ENCODE measurements around the gene BORCS8.
"Not testable (repeated sequence)": the region's sequence is repeated elsewhere in the genome, so short reads cannot be mapped to it uniquely, and the experiment has no call there.

Gene BORCS8

GRCh38 chr19:19185853-19186740 is 5.9 kb downstream of the BORCS8 start:
- Histone ChIP-seq H4K20me1 (peaks cover 31% of the 10 kb centered on the region), H3K27ac (no peak overlapping the region), H3K4me2 (peak overlapping the region; percentile 3; the same call in 1 of the 2 replicates), H3K9me3 (peaks cover 6% of the 10 kb centered on the region; the same call in 1 of the 2 replicates), H3K36me3 (peaks cover 75% of the 10 kb centered on the region), H3K27me3 (no peaks in the 10 kb centered on the region), H3K9ac (0 out of 2 replicates have a peak overlapping the region, but pooled peaks have one; percentile 10), H3K4me1 (peaks cover 64% of the 10 kb centered on the region), H3K4me3 (no peak overlapping the region)
- no peak for TF ChIP-seq Cebpa-rat (IDR thresholded peaks at IDR 0.05)

GRCh38 chr19:19181488-19181998 is 10.4 kb downstream of the BORCS8 start:
- Histone ChIP-seq H3K4me2 (no peak overlapping the region), H3K9ac (no peak overlapping the region), H3K9me3 (peaks cover 1% of the 10 kb centered on the region; the same call in 1 of the 2 replicates), H3K36me3 (peaks cover 79% of the 10 kb centered on the region), H3K4me3 (no peak overlapping the region), H3K4me1 (peaks cover 30% of the 10 kb centered on the region), H3K27me3 (no peaks in the 10 kb centered on the region), H4K20me1 (0 out of 2 replicates have a peak, but pooled peaks cover 5% of the 10 kb centered on the region), H3K27ac (no peak overlapping the region)
- no peak for TF ChIP-seq Cebpa-rat (IDR thresholded peaks at IDR 0.05)

- Histone ChIP-seq H3K4me2 (no peak overlapping the region), H3K27me3 (no peaks in the 10 kb centered on the region), H3K9me3 (no peaks in the 10 kb centered on the region), H3K4me1 (peaks cover 13% of the 10 kb centered on the region), H3K9ac (no peak overlapping the region), H3K27ac (no peak overlapping the region), H3K4me3 (no peak overlapping the region), H4K20me1 (0 out of 2 replicates have a peak, but pooled peaks cover 2% of the 10 kb centered on the region), H3K36me3 (peaks cover 72% of the 10 kb centered on the region)
- no peak for TF ChIP-seq Cebpa-rat (IDR thresholded peaks at IDR 0.05)
Measured at GRCh38 chr19:19179548-19180441, 12.2 kb downstream of the BORCS8 start.

- no peak for TF ChIP-seq Cebpa-rat (IDR thresholded peaks at IDR 0.05)
- H3K27ac ChIP-seq, result no peak overlapping the region
- H3K27me3 ChIP-seq, result no peaks in the 10 kb centered on the region
- H3K4me3 ChIP-seq, result no peak overlapping the region
- H4K20me1 ChIP-seq, result peaks cover 3% of the 10 kb centered on the region; the same call in 1 of the 2 replicates
- H3K36me3 ChIP-seq, result peaks cover 61% of the 10 kb centered on the region
- H3K4me1 ChIP-seq, result peaks cover 4% of the 10 kb centered on the region
- no peak overlapping the region for H3K9ac ChIP-seq
- H3K4me2 ChIP-seq, result no peak overlapping the region
- no peaks in the 10 kb centered on the region for H3K9me3 ChIP-seq
Measured at GRCh38 chr19:19176950-19177349, 15.0 kb downstream of the BORCS8 start.

GRCh38 chr19:19173243-19173642 is 18.7 kb downstream of the BORCS8 start:
- H4K20me1 ChIP-seq, result peaks cover 36% of the 10 kb centered on the region
- H3K9ac ChIP-seq, result not testable (repeated sequence)

GRCh38 chr19:19171821-19172532 is 20.0 kb downstream of the BORCS8 start:
- H3K4me3 ChIP-seq, result no peak overlapping the region

More at GRCh38 chr19:19173243-19173642, 18.7 kb downstream of the BORCS8 start:
- not testable (repeated sequence) for H3K4me2 ChIP-seq, H3K27me3 ChIP-seq, H3K4me3 ChIP-seq, H3K27ac ChIP-seq, H3K9me3 ChIP-seq
- peaks cover 25% of the 10 kb centered on the region for H3K36me3 ChIP-seq
- peaks cover 27% of the 10 kb centered on the region for H3K4me1 ChIP-seq

GRCh38 chr19:19170873-19171672 is 20.9 kb downstream of the BORCS8 start:
- Histone ChIP-seq H4K20me1 (peaks cover 36% of the 10 kb centered on the region), H3K4me2 (peak overlapping the region; percentile 88), H3K27me3 (no peaks in the 10 kb centered on the region), H3K9ac (no peak overlapping the region), H3K36me3 (peaks cover 11% of the 10 kb centered on the region; the same call in 1 of the 2 replicates), H3K9me3 (no peaks in the 10 kb centered on the region), H3K27ac (no peak overlapping the region), H3K4me1 (peaks cover 27% of the 10 kb centered on the region), H3K4me3 (peak overlapping the region; percentile 50)
- no peak for TF ChIP-seq Cebpa-rat (IDR thresholded peaks at IDR 0.05)

More at GRCh38 chr19:19171821-19172532, 20.0 kb downstream of the BORCS8 start:
- H3K4me2 ChIP-seq, result peak overlapping the region; percentile 36; the same call in 1 of the 2 replicates
- TF ChIP-seq Cebpa-rat (IDR thresholded peaks at IDR 0.05), result no peak
- H3K4me1 ChIP-seq, result peaks cover 27% of the 10 kb centered on the region
- H3K27me3 ChIP-seq, result no peaks in the 10 kb centered on the region
- H4K20me1 ChIP-seq, result peaks cover 36% of the 10 kb centered on the region
- no peaks in the 10 kb centered on the region for H3K9me3 ChIP-seq
- 0 out of 2 replicates have a peak overlapping the region, but pooled peaks have one; percentile 18 for H3K27ac ChIP-seq
- H3K9ac ChIP-seq, result no peak overlapping the region
- peaks cover 15% of the 10 kb centered on the region for H3K36me3 ChIP-seq

- peaks cover 36% of the 10 kb centered on the region for H4K20me1 ChIP-seq
- no peak within 1 kb of the TSS for H3K27ac ChIP-seq
- no peaks in the 10 kb centered on the region for H3K27me3 ChIP-seq
- H3K4me1 ChIP-seq, result peaks cover 27% of the 10 kb centered on the region
- H3K36me3 ChIP-seq, result 0 out of 2 replicates have a peak, but pooled peaks cover 5% of the 10 kb centered on the region
- H3K9ac ChIP-seq, result no peak within 1 kb of the TSS
- H3K9me3 ChIP-seq, result no peaks in the 10 kb centered on the region
- H3K4me3 ChIP-seq, result peak within 1 kb of the TSS; percentile 50
- H3K4me2 ChIP-seq, result peak within 1 kb of the TSS; percentile 88
- TF ChIP-seq Cebpa-rat (IDR thresholded peaks at IDR 0.05), result no peak
Measured at GRCh38 chr19:19170053-19170872, 21.7 kb downstream of the BORCS8 start, which contains the start of gene MEF2B. MEF2B (minus strand) TSS chr19:19170263; CDS start chr19:19150735, 19,528 bp downstream.

Data from BLaER1 (cell line).